Adrenal gland (tissue), 12 donors: ENCODE results near the gene ZNF460. TPM values are rescaled to one million over a fixed set of nuclear protein-coding genes. Genes with fewer than 3 reads are reported as not detected.

Experiments used
- DNase-seq, 7 donors: peaks; one replicate each; pipeline ENCODE4 v3.0.0-alpha.2; 2019 to 2020
- H3K27ac ChIP-seq, 5 donors: fragments of 200-600 bp; sonication (generic) in 4 of 5; 1 replicate in 3 of 5; 2 replicates in 2 of 5; pipeline versions ENCODE4 v1.5.1 to v1.8.0; 2016 to 2020; ENCODE audit warnings: mild to moderate bottlenecking in 1 of 5
- H3K27me3 ChIP-seq: fragments of 200-600 bp; 2 replicates; pipeline ENCODE4 v1.8.0; 2021
- H3K36me3 ChIP-seq, 2 donors: fragments of 200-600 bp; replicated peaks in 1 of 2; 1 replicate in 1 of 2; 2 replicates in 1 of 2; pipeline versions ENCODE4 v1.5.1 to v1.8.0; 2018 to 2022
- H3K4me1 ChIP-seq, 2 donors: fragments of 200-600 bp; replicated peaks in 1 of 2; 1 replicate in 1 of 2; 2 replicates in 1 of 2; pipeline versions ENCODE4 v1.5.1 to v1.8.0; 2018 to 2021
- H3K4me3 ChIP-seq, 4 donors: fragments of 200-600 bp; sonication (generic) in 3 of 4; one replicate each; pipeline ENCODE4 v1.5.1; 2016 to 2018
- H3K9me3 ChIP-seq, 3 donors: fragments of 200-600 bp; sonication (generic) in 1 of 3; replicated peaks in 1 of 3; 1 replicate in 2 of 3; 2 replicates in 1 of 3; pipeline versions ENCODE4 v1.5.1 to v1.8.0; 2016 to 2021
- POLR2A ChIP-seq, 2 donors: fragments of 450-650 bp; IDR thresholded peaks; one replicate each; pipeline ENCODE4 v1.6.1; 2017; ENCODE audit warnings: antibody characterized with exemption in 2 of 2, mild to moderate bottlenecking in 2 of 2, moderate library complexity in 1 of 2
- WGBS, 4 donors: extraction: QIAGEN DNeasy Blood & Tissue Kit in 2 of 4; methylation state at CpG; one replicate each; pipeline versions ENCODE4 v1.1.5 to v1.1.7; 2013 to 2017; 5-methylcytosine and 5-hydroxymethylcytosine counted together
- intact Hi-C, 2 donors: fragments of 100-400 bp; cut with DNase I; formaldehyde crosslinking; loops; one replicate each; pipeline versions ENCODE4 v1.14.1 to v1.15.0; 2022 to 2023
- polyA plus RNA-seq, 3 donors: library from polyadenylated mRNA; stranded (reverse); fragments of 200-250 nt in 2 of 3; fragments of 350-450 nt in 1 of 3; fragmentation: Illumina TruSeq in 1 of 3; extraction: RNeasy Lipid Tissue Mini Kit (QIAGEN cat#74804) in 1 of 3; gene quantifications; one replicate each; pipeline ENCODE4 v1.2.3, GENCODE V29; 2013 to 2014
- total RNA-seq, 9 donors: library from RNA; depleted of rRNA in 4 of 9; stranded (reverse); fragments of >200 nt in 4 of 9; fragments of 120-200 nt in 1 of 9; fragmentation: NEBNext Ultra II Directional in 1 of 9; extraction: Animal tissue kit (Norgen Biotek cat#: 25700) in 1 of 9; gene quantifications; one replicate each; pipeline versions ENCODE4 v1.1.0 to v1.2.4, GENCODE V29; 2013 to 2023
- TF ChIP-seq, protein P1 (sequence below), 6 experiments: fragments of 450-650 bp in 4 of 6; fragments of 200-600 bp in 2 of 6; sonication (generic) in 1 of 6; IDR thresholded peaks; 1 replicate in 5 of 6; 2 replicates in 1 of 6; pipeline versions ENCODE4 v1.5.1 to v1.8.0; 2016 to 2021; ENCODE audit warnings: antibody characterized with exemption in 6 of 6, mild to moderate bottlenecking in 2 of 6, moderate library complexity in 1 of 6
- donor health status: healthy with polysubstance abuse.
- donor health status: Bipolar disorder and iron deficiency.
- donor health status: DM: yes; HTN: yes; CAD: no.
- donor health status: DM: no; HTN: no; CAD: no.
- donor health status: DM: no; HTN: no; CAD: no.
- donor health status: DM: yes; HTN: yes; CAD: no.

Gene ZNF460
- total and polyA plus RNA-seq, 12 donors: 0.54 to 107 (median 55.5) TPM

DNA sequence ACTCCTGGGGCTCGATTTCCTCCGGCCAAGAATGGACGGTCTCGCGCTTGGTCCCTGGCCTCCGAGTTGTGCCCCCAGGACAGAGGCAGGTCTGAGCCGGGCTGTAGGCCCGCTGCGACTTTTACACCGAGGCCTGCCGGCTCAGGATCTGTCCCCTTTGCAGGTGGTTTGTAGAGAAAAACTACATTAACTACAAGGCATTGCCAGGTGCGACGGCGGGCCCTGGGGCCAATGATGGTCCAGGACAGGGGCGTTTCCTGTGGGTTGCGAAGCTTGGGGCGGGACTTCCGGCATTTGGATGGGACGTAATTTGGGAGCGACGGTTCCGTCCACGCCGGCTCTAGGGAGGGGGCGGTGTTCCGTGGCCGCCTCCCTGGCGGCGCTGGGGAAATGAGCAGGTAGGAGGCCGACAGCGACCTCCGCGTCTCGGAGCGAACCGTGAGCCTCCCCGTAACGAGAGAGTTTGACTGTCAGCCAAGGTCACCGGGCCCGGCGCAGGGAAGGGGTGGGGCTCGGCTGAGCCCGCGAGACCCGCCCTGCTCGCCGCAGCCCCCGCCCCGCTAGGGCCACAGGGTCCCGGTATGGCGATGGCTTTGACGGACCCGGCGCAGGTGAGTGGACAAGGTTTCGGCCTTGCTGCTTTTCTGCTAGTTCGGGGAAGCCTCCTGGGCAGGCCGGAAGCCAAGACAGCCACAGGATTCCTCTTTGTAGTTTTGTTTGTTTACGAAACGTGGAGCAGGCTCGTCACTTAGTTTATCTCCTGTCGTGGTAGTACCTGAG, 39.8 kb upstream of the ZNF460 start, which contains the start of gene ZNF805:
Gene ZNF805, plus strand, starts transcription at position 322 of the 780 bp plus-strand sequence. Its CDS starts 260 bp downstream, at position 582.
- TF ChIP-seq, protein P1, sequence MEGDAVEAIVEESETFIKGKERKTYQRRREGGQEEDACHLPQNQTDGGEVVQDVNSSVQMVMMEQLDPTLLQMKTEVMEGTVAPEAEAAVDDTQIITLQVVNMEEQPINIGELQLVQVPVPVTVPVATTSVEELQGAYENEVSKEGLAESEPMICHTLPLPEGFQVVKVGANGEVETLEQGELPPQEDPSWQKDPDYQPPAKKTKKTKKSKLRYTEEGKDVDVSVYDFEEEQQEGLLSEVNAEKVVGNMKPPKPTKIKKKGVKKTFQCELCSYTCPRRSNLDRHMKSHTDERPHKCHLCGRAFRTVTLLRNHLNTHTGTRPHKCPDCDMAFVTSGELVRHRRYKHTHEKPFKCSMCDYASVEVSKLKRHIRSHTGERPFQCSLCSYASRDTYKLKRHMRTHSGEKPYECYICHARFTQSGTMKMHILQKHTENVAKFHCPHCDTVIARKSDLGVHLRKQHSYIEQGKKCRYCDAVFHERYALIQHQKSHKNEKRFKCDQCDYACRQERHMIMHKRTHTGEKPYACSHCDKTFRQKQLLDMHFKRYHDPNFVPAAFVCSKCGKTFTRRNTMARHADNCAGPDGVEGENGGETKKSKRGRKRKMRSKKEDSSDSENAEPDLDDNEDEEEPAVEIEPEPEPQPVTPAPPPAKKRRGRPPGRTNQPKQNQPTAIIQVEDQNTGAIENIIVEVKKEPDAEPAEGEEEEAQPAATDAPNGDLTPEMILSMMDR (IDR thresholded peaks at IDR 0.05): peak in 2 of 6 experiments; percentile 17 to 26
- TF ChIP-seq POLR2A (IDR thresholded peaks at IDR 0.05): peak; percentile 49 to 71
- 0 to 1% (median 0%) methylated on average over 19 to 61 of the region's 61 CpGs for whole genome bisulfite sequencing, 4 donors
- Histone ChIP-seq H3K4me1 (peaks cover 12 to 31% of the 10 kb centered on the region in 2 donors), H3K4me3 (peak within 1 kb of the TSS; percentile 74 to 99 (median 74)), H3K27me3 (no peaks in the 10 kb centered on the region), H3K9me3 (no peaks in the 10 kb centered on the region), H3K36me3 (peaks cover 0 to 16% of the 10 kb centered on the region in 2 donors), H3K27ac (peak within 1 kb of the TSS; percentile 55 to 90 (median 87))
- DNase-seq: peak; percentile 93 to 98 (median 97)
- intact Hi-C loops: loop anchor here in 1 of 2 donors (5.0 kb wide), 1 partner anchor 37 kb away; no protein-coding TSS in a partner anchor

DNA sequence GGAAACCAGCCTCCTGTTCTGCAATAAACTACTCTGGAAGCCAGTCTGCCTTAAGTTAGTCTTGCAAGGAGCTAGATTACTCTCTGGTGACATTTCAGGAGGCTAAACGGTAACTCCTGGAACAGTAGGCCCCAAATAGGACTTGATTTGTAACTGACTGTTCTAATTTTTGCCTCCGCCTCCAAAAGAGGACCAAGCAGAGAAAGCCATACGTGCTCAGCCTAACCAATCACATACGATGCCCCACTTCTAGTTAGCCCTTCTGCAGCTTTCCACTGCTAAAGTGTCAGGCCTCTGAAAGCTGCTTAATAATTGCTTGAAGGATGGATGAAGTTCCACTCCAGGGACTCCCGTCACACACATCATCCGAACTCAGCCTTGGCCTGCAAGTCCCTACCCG, 39.1 kb upstream of the ZNF460 start:
- intact Hi-C loops: loop anchor here in 1 of 2 donors (5.0 kb wide), 1 partner anchor 36 kb away; no protein-coding TSS in a partner anchor
- H3K27me3 ChIP-seq: no peaks in the 10 kb centered on the region
- TF ChIP-seq POLR2A (IDR thresholded peaks at IDR 0.05): no peak
- TF ChIP-seq, protein P1 (IDR thresholded peaks at IDR 0.05): no peak
- H3K4me3 ChIP-seq: peak overlapping the region; percentile 74 to 99 (median 74)
- peak in 2 of 7 donors; percentile 18 to 34 for DNase-seq
- peaks cover 12 to 31% of the 10 kb centered on the region in 2 donors for H3K4me1 ChIP-seq
- H3K36me3 ChIP-seq: peaks cover 0 to 19% of the 10 kb centered on the region in 2 donors
- peak overlapping the region; percentile 55 to 90 (median 87) for H3K27ac ChIP-seq
- no peaks in the 10 kb centered on the region for H3K9me3 ChIP-seq
- WGBS, 4 donors: 2 to 18% (median 12%) methylated on average over 7 of the region's 7 CpGs

DNA sequence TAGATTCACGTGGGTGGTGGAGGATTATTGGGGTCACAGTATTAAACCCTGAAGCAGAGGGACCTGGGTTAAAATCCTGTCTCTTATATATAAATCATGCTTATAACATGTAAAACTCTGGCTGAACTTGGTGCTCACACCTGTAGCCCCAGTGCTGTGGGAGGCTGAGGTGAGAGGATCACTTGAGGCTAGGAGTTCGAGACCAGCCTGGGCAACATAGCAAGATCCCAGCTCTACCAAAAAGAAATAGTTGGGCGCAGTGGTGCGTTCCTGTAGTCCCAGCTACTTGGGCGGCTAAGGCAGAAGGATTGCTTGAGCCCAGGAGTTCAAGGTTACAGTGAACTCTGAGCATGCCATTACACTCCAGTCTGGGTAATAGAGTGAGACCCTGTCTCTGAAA, 37.5 kb upstream of the ZNF460 start:
- H3K9me3 ChIP-seq: no peaks in the 10 kb centered on the region
- 71 to 80% (median 76%) methylated on average over 5 of the region's 5 CpGs for WGBS, 4 donors
- intact Hi-C loops: loop anchor here in 1 of 2 donors (5.0 kb wide), 1 partner anchor 34 kb away; no protein-coding TSS in a partner anchor
- H3K27ac ChIP-seq: peak overlapping the region in 1 of 5 donors; percentile 8
- H3K27me3 ChIP-seq: no peaks in the 10 kb centered on the region
- peaks cover 0 to 33% of the 10 kb centered on the region in 2 donors for H3K36me3 ChIP-seq
- DNase-seq: peak in 1 of 7 donors; percentile 14
- TF ChIP-seq POLR2A (IDR thresholded peaks at IDR 0.05): no peak
- TF ChIP-seq, protein P1 (IDR thresholded peaks at IDR 0.05): no peak
- H3K4me1 ChIP-seq: peaks cover 12 to 31% of the 10 kb centered on the region in 2 donors
- H3K4me3 ChIP-seq: no peak overlapping the region

DNA sequence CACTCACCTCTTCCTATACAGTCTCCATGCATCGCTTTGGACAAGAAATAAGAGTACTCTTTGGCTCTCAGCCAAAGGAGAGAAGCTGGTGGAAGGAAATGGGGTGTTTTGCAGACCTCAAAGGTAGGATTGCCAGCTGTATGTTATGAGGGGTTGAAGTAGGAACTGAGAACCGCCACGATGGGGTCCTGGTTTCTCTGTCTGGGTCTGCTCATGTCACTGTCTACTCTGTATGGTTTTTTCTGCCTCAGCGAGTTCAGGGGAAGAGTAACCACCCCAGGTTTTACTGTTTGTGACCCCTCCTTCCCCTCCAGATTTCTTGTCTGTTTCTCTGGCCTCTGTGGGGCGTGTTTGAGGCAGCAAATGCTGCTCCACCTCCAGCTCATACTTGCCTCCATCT, 35.8 kb upstream of the ZNF460 start:
- Histone ChIP-seq H3K4me3 (no peak overlapping the region), H3K27me3 (no peaks in the 10 kb centered on the region), H3K36me3 (peaks cover 0 to 49% of the 10 kb centered on the region in 2 donors), H3K27ac (no peak overlapping the region), H3K9me3 (no peaks in the 10 kb centered on the region), H3K4me1 (peaks cover 12 to 31% of the 10 kb centered on the region in 2 donors)
- DNase-seq: no peak
- no peak for TF ChIP-seq POLR2A (IDR thresholded peaks at IDR 0.05)
- TF ChIP-seq, protein P1 (IDR thresholded peaks at IDR 0.05): no peak
- intact Hi-C loops: loop anchor here in 1 of 2 donors (5.0 kb wide), 1 partner anchor 33 kb away; no protein-coding TSS in a partner anchor
- WGBS, 4 donors: 79 to 94% (median 92%) methylated on average over 5 of the region's 5 CpGs
